K562 (cell line): Measurements from ENCODE around the gene ELMO1. TPM values are rescaled to one million over a fixed set of nuclear protein-coding genes. Genes with fewer than 3 reads are reported as not detected.

Experiments
- ATAC-seq: fragments of 200-7000 bp; cut with Tn5 transposase; 3 replicates; pipeline ENCODE4 v1.9.1; 2020; ENCODE audit warnings: moderate library complexity
- BruUV-seq: library from RNA; stranded (reverse); fragments of 400-500 nt; replicated peaks from 2 replicates; lab custom pipeline; 2021; lab: Mats Ljungman, UMichigan
- CTCF ChIA-PET: fragments of 300-600 bp; formaldehyde crosslinking; extraction: SDS; loops from one replicate; lab custom pipeline; 2021; ENCODE audit warnings: low intra/inter-chr PET ratio; lab: Yijun Ruan, JAX
- POLR2A ChIA-PET: fragments of 300-600, 350-650 bp; sonication (Branson Sonifier 250); formaldehyde crosslinking; extraction: SDS; loops from one replicate; lab custom pipeline; 2021; ENCODE audit warnings: antibody characterized with exemption, inconsistent platforms; lab: Yijun Ruan, JAX
- DNase-seq, 4 experiments: peaks; one replicate each; pipeline versions ENCODE4 v3.0.0 to v3.0.0-alpha.2; 2011 to 2018; ENCODE audit warnings: low spot score in 3 of 4, mixed read lengths in 3 of 4; ENCODE audit errors: extremely low read depth in 1 of 4
- FAIRE-seq: peaks from 2 replicates; lab custom pipeline; 2011; peaks lifted over from hg19 to GRCh38; lab: Jason Lieb, UNC
- H2AFZ ChIP-seq: 2 replicates; pipeline ENCODE4 v1.6.0; 2011; ENCODE audit warnings: low read depth, low read length, control low read depth, inconsistent platforms
- H3K27ac ChIP-seq: fragments of 200-600 bp; 3 replicates; pipeline ENCODE4 v1.8.0; 2011; ENCODE audit warnings: low read depth, mild to moderate bottlenecking, control low read depth, inconsistent platforms, low read length, moderate library complexity, mixed read lengths; ENCODE audit errors: extremely low read depth
- H3K27me3 ChIP-seq, 2 experiments: fragments of 300-600 bp in 1 of 2; 2 replicates in 1 of 2; 3 replicates in 1 of 2; pipeline versions ENCODE4 v1.6.0 to v1.8.0; 2011; ENCODE audit warnings: inconsistent platforms in 2 of 2, low read length in 2 of 2, mild to moderate bottlenecking in 1 of 2, mixed read lengths in 1 of 2, moderate library complexity in 1 of 2; ENCODE audit not compliant: control insufficient read depth in 2 of 2, insufficient read depth in 2 of 2
- H3K36me3 ChIP-seq: fragments of 300-600 bp; 3 replicates; pipeline ENCODE4 v1.8.0; 2011; ENCODE audit warnings: mild to moderate bottlenecking, low read length, inconsistent platforms; ENCODE audit not compliant: control insufficient read depth, insufficient read depth
- H3K4me1 ChIP-seq, 2 experiments: fragments of 200-600 bp in 1 of 2; replicated peaks in 1 of 2; 2 replicates in 1 of 2; 3 replicates in 1 of 2; pipeline versions ENCODE4 v1.5.1 to v1.8.0; 2011; ENCODE audit warnings: inconsistent platforms in 2 of 2, low read length in 2 of 2, mild to moderate bottlenecking in 1 of 2, mixed read lengths in 1 of 2, moderate library complexity in 1 of 2; ENCODE audit not compliant: control insufficient read depth in 2 of 2, insufficient read depth in 2 of 2
- H3K4me2 ChIP-seq: 2 replicates; pipeline ENCODE4 v1.6.1; 2011; ENCODE audit warnings: low read length, control low read depth, inconsistent platforms, mixed read lengths; ENCODE audit not compliant: insufficient read depth
- H3K4me3 ChIP-seq: fragments of 200-600 bp; sonication (generic), shearing (Covaris generic); 2 replicates; pipeline ENCODE4 v1.5.1; 2016; ENCODE audit warnings: control low read depth, inconsistent platforms
- H3K79me2 ChIP-seq: fragments of 200-600 bp; 3 replicates; pipeline ENCODE4 v1.8.0; 2011; ENCODE audit warnings: low read length, inconsistent platforms; ENCODE audit not compliant: control insufficient read depth, insufficient read depth
- H3K9ac ChIP-seq, 2 experiments: 2 replicates each; pipeline versions ENCODE4 v1.6.0 to v1.6.1; 2011; ENCODE audit warnings: low read depth in 2 of 2, low read length in 2 of 2, control low read depth in 1 of 2, inconsistent platforms in 1 of 2, mild to moderate bottlenecking in 1 of 2, mixed read lengths in 1 of 2; ENCODE audit not compliant: insufficient read depth in 1 of 2
- H3K9me1 ChIP-seq: one replicate; pipeline ENCODE4 v1.6.0; 2011; ENCODE audit warnings: inconsistent platforms, mild to moderate bottlenecking, low read length, moderate library complexity; ENCODE audit not compliant: control insufficient read depth, insufficient read depth
- H3K9me3 ChIP-seq: replicated peaks from 2 replicates; pipeline ENCODE4 v1.5.1; 2011; ENCODE audit warnings: low read depth, low read length, inconsistent platforms; ENCODE audit not compliant: control insufficient read depth, insufficient read depth
- H4K20me1 ChIP-seq: replicated peaks from 2 replicates; pipeline ENCODE4 v1.6.1; 2011; ENCODE audit warnings: low read length, inconsistent platforms, mixed read lengths; ENCODE audit not compliant: control insufficient read depth, insufficient read depth
- ARID3A ChIP-seq: IDR thresholded peaks from 2 replicates; pipeline ENCODE4 v1.6.1; 2012; ENCODE audit warnings: low read depth, low read length, improper control_type of control experiment, borderline replicate concordance
- C11orf30 ChIP-seq: fragments of 450-650 bp; IDR thresholded peaks from 2 replicates; pipeline ENCODE4 v1.6.1; 2016; ENCODE audit warnings: low read depth, mild to moderate bottlenecking
- MAFG ChIP-seq: fragments of 450-650 bp; conservative IDR thresholded peaks from 2 replicates; pipeline ENCODE4 v1.6.1; 2016; ENCODE audit warnings: missing genetic modification characterization, missing compliant biosample characterization
- NFYB ChIP-seq: IDR thresholded peaks from 2 replicates; pipeline ENCODE4 v1.6.1; 2011; ENCODE audit warnings: mild to moderate bottlenecking, moderate library complexity; ENCODE audit not compliant: insufficient read length; ENCODE audit errors: extremely low read depth
- RAD21 ChIP-seq, 2 experiments: fragments of 250-450 bp in 1 of 2; fragments of 450-650 bp in 1 of 2; sonication (Bioruptor Pico) in 1 of 2; formaldehyde crosslinking in 1 of 2; IDR thresholded peaks in 1 of 2; conservative IDR thresholded peaks in 1 of 2; 2 replicates each; pipeline versions ENCODE4 v1.4.0 to v1.8.0; 2020 to 2022; ENCODE audit warnings: mild to moderate bottlenecking in 2 of 2, moderate library complexity in 1 of 2
- TCF3 ChIP-seq: sonication (generic); formaldehyde crosslinking; IDR thresholded peaks from 2 replicates; pipeline ENCODE4 v1.4.0; 2020; ENCODE audit warnings: mild to moderate bottlenecking, missing genetic modification reagents
- ZNF316 ChIP-seq: fragments of 450-650 bp; IDR thresholded peaks from 2 replicates; pipeline ENCODE4 v1.6.1; 2016
- WGBS: fragments of 100-300 bp; shearing (Covaris generic); methylation state at CpG from one replicate; pipeline ENCODE4 v1.1.6; 2016; ENCODE audit warnings: low coverage, mixed read lengths; ENCODE audit not compliant: insufficient coverage; ENCODE audit errors: missing lambda C conversion rate; 5-methylcytosine and 5-hydroxymethylcytosine counted together
- in situ Hi-C: fragments of 300-500 bp; cut with MboI; formaldehyde crosslinking; loops from 4 replicates; pipeline ENCODE4 v1.15.0; 2018; ENCODE audit warnings: inconsistent platforms, mixed read lengths
- intact Hi-C: fragments of 100-400 bp; cut with micrococcal nuclease; formaldehyde crosslinking; loops from 2 replicates; pipeline ENCODE4 v1.14.2; 2022
- polyA plus RNA-seq, 8 experiments: library from polyadenylated mRNA; depleted of rRNA in 4 of 8; stranded (reverse) in 5 of 8; unstranded in 3 of 8; fragments of >200 nt; fragmentation: Nextera tagmentation in 2 of 8; fragmentation: Illumina TruSeq in 1 of 8; extraction: Ambion mirVana in 2 of 8; extraction: Trizol in 1 of 8; gene quantifications; 2 replicates each; pipeline versions ENCODE4 v1.2.1 to v1.2.3, GENCODE V29; 2011 to 2014; ENCODE audit warnings: inconsistent platforms in 1 of 8, missing spikeins in 1 of 8
- total RNA-seq, 7 experiments: library from RNA; depleted of rRNA in 6 of 7; stranded (reverse); fragments of >200 nt in 6 of 7; fragmentation: Illumina TruSeq in 2 of 7; extraction: Trizol in 2 of 7; gene quantifications; 2 replicates each; pipeline versions ENCODE4 v1.2.1 to v1.2.3, GENCODE V29; 2011 to 2021; ENCODE audit warnings: low replicate concordance in 1 of 7
- TF ChIP-seq, protein P1 (sequence below), 3 experiments: IDR thresholded peaks in 2 of 3; conservative IDR thresholded peaks in 1 of 3; 2 replicates each; pipeline ENCODE4 v1.5.1; 2011 to 2012; ENCODE audit warnings: low read length in 3 of 3, mild to moderate bottlenecking in 3 of 3, control low read depth in 2 of 3, improper control_type of control experiment in 1 of 3, inconsistent platforms in 1 of 3, low read depth in 1 of 3, mixed read lengths in 1 of 3, moderate library complexity in 1 of 3; ENCODE audit not compliant: insufficient read depth in 2 of 3

The ELMO1 gene
- total and polyA plus RNA-seq, 9 of the 15 experiments (the other 6 are each of a cell fraction or from before 2014, with no cell fraction given) = 0.36 to 7.2 (median 3.6) TPM

GRCh38 chr7:37352974-37353948, 95.4 kb downstream of the ELMO1 start:
- FAIRE-seq (no peak), ATAC-seq (no peak), DNase-seq (peak in 2 of 4 experiments; percentile 35 to 41)
- Histone ChIP-seq H3K27ac (peak overlapping the region; percentile 75; the same call in 1 of the 3 replicates), H3K4me2 (no peak overlapping the region), H3K9ac (no peak overlapping the region), H3K9me1 (no peaks in the 10 kb centered on the region), H3K27me3 (no peaks in the 10 kb centered on the region), H3K4me1 (peaks cover 0 to 37% of the 10 kb centered on the region in 2 experiments; a peak in 4 of 5 replicates), H4K20me1 (no peaks in the 10 kb centered on the region), H3K36me3 (no peaks in the 10 kb centered on the region), H2AFZ (peak overlapping the region; percentile 73), H3K9me3 (0 out of 2 replicates have a peak, but pooled peaks cover 1% of the 10 kb centered on the region), H3K4me3 (no peak overlapping the region), H3K79me2 (no peaks in the 10 kb centered on the region)
- 70% methylated on average over 32 of the region's 32 CpGs for WGBS
- ChIA-PET CTCF (no interaction called here), POLR2A (no interaction called here)
- TF ChIP-seq, protein P1, sequence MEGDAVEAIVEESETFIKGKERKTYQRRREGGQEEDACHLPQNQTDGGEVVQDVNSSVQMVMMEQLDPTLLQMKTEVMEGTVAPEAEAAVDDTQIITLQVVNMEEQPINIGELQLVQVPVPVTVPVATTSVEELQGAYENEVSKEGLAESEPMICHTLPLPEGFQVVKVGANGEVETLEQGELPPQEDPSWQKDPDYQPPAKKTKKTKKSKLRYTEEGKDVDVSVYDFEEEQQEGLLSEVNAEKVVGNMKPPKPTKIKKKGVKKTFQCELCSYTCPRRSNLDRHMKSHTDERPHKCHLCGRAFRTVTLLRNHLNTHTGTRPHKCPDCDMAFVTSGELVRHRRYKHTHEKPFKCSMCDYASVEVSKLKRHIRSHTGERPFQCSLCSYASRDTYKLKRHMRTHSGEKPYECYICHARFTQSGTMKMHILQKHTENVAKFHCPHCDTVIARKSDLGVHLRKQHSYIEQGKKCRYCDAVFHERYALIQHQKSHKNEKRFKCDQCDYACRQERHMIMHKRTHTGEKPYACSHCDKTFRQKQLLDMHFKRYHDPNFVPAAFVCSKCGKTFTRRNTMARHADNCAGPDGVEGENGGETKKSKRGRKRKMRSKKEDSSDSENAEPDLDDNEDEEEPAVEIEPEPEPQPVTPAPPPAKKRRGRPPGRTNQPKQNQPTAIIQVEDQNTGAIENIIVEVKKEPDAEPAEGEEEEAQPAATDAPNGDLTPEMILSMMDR (IDR thresholded peaks at IDR 0.05 in 2 of 3, conservative IDR thresholded peaks at IDR 0.05 in 1 of 3; ENCODE audit: insufficient read depth in 2 of 3, low read depth in 1 of 3, low read length in 3 of 3) = peak; percentile 39 to 50 (median 46); a peak in 5 of 6 replicates
- peak in 1 of 2 experiments; percentile 35; a peak in 1 of 4 replicates for TF ChIP-seq RAD21 (CRISPR knock-in tag; conservative IDR thresholded peaks at IDR 0.05 in 1 of 2, IDR thresholded peaks at IDR 0.05 in 1 of 2)
- no peak for TF ChIP-seq TCF3 (CRISPR knock-in tag)
- TF ChIP-seq C11orf30 = peak; percentile 74
- no peak for TF ChIP-seq ARID3A
- TF ChIP-seq ZNF316 = peak; percentile 85
- peak; percentile 68 for TF ChIP-seq MAFG (tag)
- peak; percentile 61 for TF ChIP-seq NFYB
- in situ Hi-C loops = no loop called here
- no TSS peak for BruUV-seq
- intact Hi-C loops = loop anchor here (5.0 kb wide), 1 partner anchor 71 kb away; no protein-coding TSS in a partner anchor
